Neural cell (in vitro differentiated cells): ENCODE data around the gene SLC38A3. TPM values are rescaled to one million over a fixed set of nuclear protein-coding genes. Genes with fewer than 3 reads are reported as not detected.

Experiments used
- H2AFZ ChIP-seq: fragments of 200-600, 300-800 bp; sonication (generic), shearing (Covaris generic); 2 replicates; pipeline ENCODE4 v1.6.0; 2014; ENCODE audit warnings: low read depth, mild to moderate bottlenecking, antibody characterized with exemption, low read length, moderate library complexity
- H3F3A ChIP-seq: fragments of 200-600 bp; shearing (Covaris generic); 2 replicates; pipeline ENCODE4 v1.6.1; 2016; ENCODE audit warnings: mild to moderate bottlenecking, moderate library complexity, mixed read lengths, antibody characterized with exemption, low read length; ENCODE audit not compliant: insufficient read depth, poor library complexity, severe bottlenecking
- H3K27ac ChIP-seq: fragments of 200-600, 300-800 bp; sonication (generic), shearing (Covaris generic); 2 replicates; pipeline ENCODE4 v1.5.1; 2014; ENCODE audit warnings: mild to moderate bottlenecking, low read length, moderate library complexity
- H3K27me3 ChIP-seq: fragments of 300-800, 200-600 bp; sonication (generic), shearing (Covaris generic); 2 replicates; pipeline ENCODE4 v1.6.0; 2014; ENCODE audit warnings: mild to moderate bottlenecking, low read depth, low read length, moderate library complexity; ENCODE audit not compliant: insufficient read depth
- H3K36me3 ChIP-seq: fragments of 300-800, 200-600 bp; sonication (generic), shearing (Covaris generic); 2 replicates; pipeline ENCODE4 v1.5.1; 2014; ENCODE audit warnings: mild to moderate bottlenecking, antibody characterized with exemption, low read length, moderate library complexity; ENCODE audit not compliant: insufficient read depth
- H3K4me2 ChIP-seq: fragments of 300-800, 200-600 bp; sonication (generic), shearing (Covaris generic); 2 replicates; pipeline ENCODE4 v1.6.0; 2014; ENCODE audit warnings: mild to moderate bottlenecking, low read length
- H3K4me3 ChIP-seq: fragments of 300-800, 200-600 bp; sonication (generic), shearing (Covaris generic); 2 replicates; pipeline ENCODE4 v1.5.1; 2014; ENCODE audit warnings: mild to moderate bottlenecking, low read length, moderate library complexity
- H3K79me2 ChIP-seq: fragments of 200-600 bp; shearing (Covaris generic); replicated peaks from 2 replicates; pipeline ENCODE4 v1.6.0; 2014; ENCODE audit warnings: mild to moderate bottlenecking, low read length, moderate library complexity; ENCODE audit not compliant: insufficient read depth
- H3K9ac ChIP-seq: fragments of 300-800, 200-600 bp; sonication (generic), shearing (Covaris generic); 2 replicates; pipeline ENCODE4 v1.6.1; 2016; ENCODE audit warnings: mild to moderate bottlenecking, low read length, mixed read lengths
- H3K9me2 ChIP-seq: fragments of 200-600 bp; shearing (Covaris generic); 2 replicates; pipeline ENCODE4 v1.6.1; 2016; ENCODE audit warnings: mild to moderate bottlenecking, low read length, mixed read lengths; ENCODE audit not compliant: insufficient read depth
- H3K9me3 ChIP-seq: fragments of 200-600, 300-800 bp; sonication (generic), shearing (Covaris generic); 2 replicates; pipeline ENCODE4 v1.6.1; 2016; ENCODE audit warnings: mild to moderate bottlenecking, mixed run types, low read length, moderate library complexity, mixed read lengths
- H4K20me1 ChIP-seq: fragments of 200-600 bp; shearing (Covaris generic); 2 replicates; pipeline ENCODE4 v1.6.1; 2016; ENCODE audit warnings: mild to moderate bottlenecking, mixed run types; ENCODE audit not compliant: insufficient read depth
- CTCF ChIP-seq: fragments of 450-650 bp; IDR thresholded peaks from 2 replicates; pipeline ENCODE4 v1.5.1; 2014; ENCODE audit warnings: antibody characterized with exemption, mild to moderate bottlenecking, moderate library complexity; ENCODE audit not compliant: poor library complexity, severe bottlenecking
- EP300 ChIP-seq: fragments of 450-650 bp; conservative IDR thresholded peaks from 2 replicates; pipeline ENCODE4 v1.6.1; 2014; ENCODE audit warnings: antibody characterized with exemption, mild to moderate bottlenecking, moderate library complexity; ENCODE audit not compliant: poor library complexity, severe bottlenecking
- EZH2 ChIP-seq: fragments of 200-600, 300-800 bp; shearing (Covaris generic), sonication (generic); IDR thresholded peaks from 2 replicates; pipeline ENCODE4 v1.6.1; 2014; ENCODE audit warnings: antibody characterized with exemption, low read length, borderline replicate concordance, mild to moderate bottlenecking; ENCODE audit not compliant: insufficient read depth, poor library complexity, severe bottlenecking
- POLR2AphosphoS5 ChIP-seq: IDR thresholded peaks from 2 replicates; pipeline ENCODE4 v1.6.1; 2012
- RAD21 ChIP-seq: fragments of 450-650 bp; conservative IDR thresholded peaks from 2 replicates; pipeline ENCODE4 v1.6.1; 2014; ENCODE audit warnings: antibody characterized with exemption, mild to moderate bottlenecking, moderate library complexity
- REST ChIP-seq: IDR thresholded peaks from 2 replicates; pipeline ENCODE4 v1.6.1; 2012; ENCODE audit warnings: borderline replicate concordance
- SMC3 ChIP-seq: fragments of 450-650 bp; conservative IDR thresholded peaks from 2 replicates; pipeline ENCODE4 v1.6.1; 2014; ENCODE audit warnings: antibody characterized with exemption, mild to moderate bottlenecking, moderate library complexity; ENCODE audit not compliant: poor library complexity
- TAF1 ChIP-seq: IDR thresholded peaks from 2 replicates; pipeline ENCODE4 v1.6.1; 2012; ENCODE audit warnings: low read depth
- polyA plus RNA-seq: library from polyadenylated mRNA; depleted of rRNA; stranded (reverse); fragments of >200 nt; gene quantifications from 2 replicates; pipeline ENCODE4 v1.2.3, GENCODE V29; 2014

SLC38A3 gene
- polyA plus RNA-seq, 1 donor from 2014 or later = not detected

- peaks cover 6% of the 10 kb centered on the region for H3K36me3 ChIP-seq
- H4K20me1 ChIP-seq = no peaks in the 10 kb centered on the region
- H3K79me2 ChIP-seq = no peaks in the 10 kb centered on the region
- H3F3A ChIP-seq = no peaks in the 10 kb centered on the region
- no peaks in the 10 kb centered on the region for H3K9me2 ChIP-seq
- no peak overlapping the region for H3K4me3 ChIP-seq
- H3K27ac ChIP-seq = no peak overlapping the region
- TF ChIP-seq SMC3 = no peak
- no peak for TF ChIP-seq REST
- no peak for TF ChIP-seq CTCF
- no peak for TF ChIP-seq EZH2
- TF ChIP-seq TAF1 = no peak
- no peak for TF ChIP-seq EP300
- TF ChIP-seq RAD21 = no peak
- H3K9me3 ChIP-seq = no peaks in the 10 kb centered on the region
- no peak overlapping the region for H2AFZ ChIP-seq
- no peak overlapping the region for H3K4me2 ChIP-seq
- no peaks in the 10 kb centered on the region for H3K27me3 ChIP-seq
- no peak overlapping the region for H3K9ac ChIP-seq
Measured at GRCh38 chr3:50184242-50184978, 20.7 kb upstream of the SLC38A3 start.

GRCh38 chr3:50185230-50185629 lies 19.8 kb upstream of the SLC38A3 start:
- Histone ChIP-seq H3F3A (no peaks in the 10 kb centered on the region), H3K9me2 (no peaks in the 10 kb centered on the region), H3K27ac (no peak overlapping the region), H2AFZ (no peak overlapping the region), H3K4me2 (no peak overlapping the region), H4K20me1 (no peaks in the 10 kb centered on the region), H3K9me3 (no peaks in the 10 kb centered on the region), H3K4me3 (no peak overlapping the region), H3K9ac (no peak overlapping the region), H3K36me3 (peaks cover 6% of the 10 kb centered on the region), H3K79me2 (no peaks in the 10 kb centered on the region), H3K27me3 (no peaks in the 10 kb centered on the region)
- TF ChIP-seq TAF1 (no peak), CTCF (no peak), POLR2AphosphoS5 (no peak), EP300 (no peak), SMC3 (no peak), REST (no peak)
